ENCODE measurements around the gene MAGEA11. TPM values are rescaled to one million over a fixed set of nuclear protein-coding genes. Genes with fewer than 3 reads are reported as not detected.

MAGEA11 gene
- total and polyA plus RNA-seq, 9 of the 15 experiments (the other 6 are each of a cell fraction or from before 2014, with no cell fraction given) = 0.04 to 0.18 TPM; not detected in 7

DNA sequence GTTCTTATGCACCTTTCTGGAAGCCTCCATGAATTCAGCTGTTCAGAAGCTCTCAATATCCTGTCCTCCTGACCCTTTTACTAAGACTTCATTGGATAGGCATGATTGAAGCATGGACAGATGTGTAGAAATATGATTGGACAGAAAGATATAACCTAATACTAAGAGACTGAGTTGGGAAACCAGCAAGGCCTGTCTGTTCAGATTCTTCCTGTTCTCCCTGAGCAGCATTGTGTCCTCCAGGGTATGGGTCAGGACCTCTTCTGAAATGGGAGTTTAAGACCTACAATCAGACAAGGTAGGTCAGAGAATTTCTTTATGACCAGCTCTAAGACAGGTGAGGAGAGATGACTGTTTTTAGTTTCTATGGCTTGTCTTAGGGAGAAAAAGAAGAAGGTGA, 23.9 kb upstream of the MAGEA11 start (continued):
- TF ChIP-seq NR4A1 (CRISPR knock-in tag; IDR thresholded peaks at IDR 0.05) (no peak), NR4A1 (tag; IDR thresholded peaks at IDR 0.05) (no peak), BCOR (IDR thresholded peaks at IDR 0.05) (no peak), NR1H2 (CRISPR knock-in tag; IDR thresholded peaks at IDR 0.05) (no peak), SIX5 (IDR thresholded peaks at IDR 0.05; ENCODE audit: borderline replicate concordance in 1 of 2, insufficient read depth in 1 of 2, low read depth in 1 of 2, low read length in 2 of 2) (no peak), ZSCAN32 (CRISPR knock-in tag; IDR thresholded peaks at IDR 0.05) (no peak), PURB (CRISPR knock-in tag; IDR thresholded peaks at IDR 0.05; ENCODE audit: low read depth) (no peak)

DNA sequence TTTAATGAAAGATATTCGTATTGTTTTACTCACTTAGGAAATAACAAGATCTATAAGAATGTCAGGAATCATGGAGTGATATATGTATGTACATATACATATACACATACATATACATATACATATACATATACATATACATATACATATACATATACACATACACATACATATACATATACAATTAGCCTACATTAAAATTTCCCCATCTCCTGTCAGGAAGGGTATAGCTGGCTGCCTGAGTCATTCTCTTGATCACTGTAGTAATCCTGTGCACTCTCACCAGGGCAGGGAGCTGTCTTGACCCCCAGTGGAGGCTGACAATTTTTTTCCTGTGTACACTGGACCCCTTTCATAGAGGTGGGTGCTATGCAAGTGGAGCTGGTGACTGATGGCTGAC, 23.3 kb upstream of the MAGEA11 start:
- intact Hi-C loops (cut with micrococcal nuclease) = no loop called here
- Histone ChIP-seq H3K27me3 (ENCODE audit: control insufficient read depth in 2 of 2, insufficient read depth in 2 of 2, low read length in 2 of 2) (peaks cover 0 to 4% of the 10 kb centered on the region in 2 experiments; a peak in 1 of 5 replicates), H2AFZ (ENCODE audit: low read depth, low read length) (no peak overlapping the region), H3K4me3 (no peak overlapping the region), H3K9me3 (replicated peaks; ENCODE audit: control insufficient read depth, insufficient read depth, low read depth, low read length) (no peaks in the 10 kb centered on the region), H3K36me3 (ENCODE audit: control insufficient read depth, insufficient read depth, low read length) (no peaks in the 10 kb centered on the region), H4K20me1 (replicated peaks; ENCODE audit: control insufficient read depth, insufficient read depth, low read length) (no peaks in the 10 kb centered on the region), H3K9ac (ENCODE audit: insufficient read depth in 1 of 2, low read depth in 2 of 2, low read length in 2 of 2) (no peak overlapping the region), H3K79me2 (ENCODE audit: control insufficient read depth, insufficient read depth, low read length) (no peaks in the 10 kb centered on the region), H3K4me2 (ENCODE audit: insufficient read depth, low read length) (no peak overlapping the region), H3K4me1 (replicated peaks in 1 of 2; ENCODE audit: control insufficient read depth in 2 of 2, insufficient read depth in 2 of 2, low read length in 2 of 2) (no peaks in the 10 kb centered on the region), H3K27ac (ENCODE audit: extremely low read depth, low read depth, low read length) (no peak overlapping the region), H3K9me1 (ENCODE audit: control insufficient read depth, insufficient read depth, low read length) (no peaks in the 10 kb centered on the region)
- in situ Hi-C loops (cut with MboI) = no loop called here
- FAIRE-seq (no peak), ATAC-seq (no peak), DNase-seq (ENCODE audit: extremely low read depth in 1 of 4, low spot score in 3 of 4) (no peak)
- POLR2A ChIA-PET = no interaction called here
- WGBS (ENCODE audit: insufficient coverage, low coverage, missing lambda C conversion rate) = 0% methylated on average over 1 of the region's 1 CpG
- BruUV-seq (replicated peaks) = no TSS peak
- CTCF ChIA-PET (ENCODE audit: low intra/inter-chr PET ratio) = no interaction called here
- TF ChIP-seq BMI1 (IDR thresholded peaks at IDR 0.05; ENCODE audit: low read length) (no peak), SREBF1 (IDR thresholded peaks at IDR 0.05; ENCODE audit: borderline replicate concordance, low read depth, low read length) (no peak), KAT2B (IDR thresholded peaks at IDR 0.05; ENCODE audit: low read depth, low read length) (no peak), ZNF232 (CRISPR knock-in tag; IDR thresholded peaks at IDR 0.05) (no peak), ZKSCAN8 (CRISPR knock-in tag; IDR thresholded peaks at IDR 0.05) (no peak), ZNF785 (CRISPR knock-in tag; IDR thresholded peaks at IDR 0.05) (no peak), ZNF408 (CRISPR knock-in tag; IDR thresholded peaks at IDR 0.05; ENCODE audit: low read depth) (no peak), SRSF1 (IDR thresholded peaks at IDR 0.05; ENCODE audit: low read depth, low read length) (no peak), KLF1 (tag; IDR thresholded peaks at IDR 0.05) (no peak), HNRNPH1 (optimal IDR thresholded peaks at IDR 0.05; ENCODE audit: low read depth, low read length) (no peak), OTX1 (CRISPR knock-in tag; IDR thresholded peaks at IDR 0.05) (no peak), PRPF4 (IDR thresholded peaks at IDR 0.05; ENCODE audit: insufficient read depth, low read depth, low read length, poor library complexity, severe bottlenecking) (no peak), ZNF263 (CRISPR knock-in tag; IDR thresholded peaks at IDR 0.05; ENCODE audit: borderline replicate concordance) (no peak), EWSR1 (IDR thresholded peaks at IDR 0.05; ENCODE audit: borderline replicate concordance, low read depth, partially characterized antibody) (no peak)
- TF ChIP-seq, protein P1, sequence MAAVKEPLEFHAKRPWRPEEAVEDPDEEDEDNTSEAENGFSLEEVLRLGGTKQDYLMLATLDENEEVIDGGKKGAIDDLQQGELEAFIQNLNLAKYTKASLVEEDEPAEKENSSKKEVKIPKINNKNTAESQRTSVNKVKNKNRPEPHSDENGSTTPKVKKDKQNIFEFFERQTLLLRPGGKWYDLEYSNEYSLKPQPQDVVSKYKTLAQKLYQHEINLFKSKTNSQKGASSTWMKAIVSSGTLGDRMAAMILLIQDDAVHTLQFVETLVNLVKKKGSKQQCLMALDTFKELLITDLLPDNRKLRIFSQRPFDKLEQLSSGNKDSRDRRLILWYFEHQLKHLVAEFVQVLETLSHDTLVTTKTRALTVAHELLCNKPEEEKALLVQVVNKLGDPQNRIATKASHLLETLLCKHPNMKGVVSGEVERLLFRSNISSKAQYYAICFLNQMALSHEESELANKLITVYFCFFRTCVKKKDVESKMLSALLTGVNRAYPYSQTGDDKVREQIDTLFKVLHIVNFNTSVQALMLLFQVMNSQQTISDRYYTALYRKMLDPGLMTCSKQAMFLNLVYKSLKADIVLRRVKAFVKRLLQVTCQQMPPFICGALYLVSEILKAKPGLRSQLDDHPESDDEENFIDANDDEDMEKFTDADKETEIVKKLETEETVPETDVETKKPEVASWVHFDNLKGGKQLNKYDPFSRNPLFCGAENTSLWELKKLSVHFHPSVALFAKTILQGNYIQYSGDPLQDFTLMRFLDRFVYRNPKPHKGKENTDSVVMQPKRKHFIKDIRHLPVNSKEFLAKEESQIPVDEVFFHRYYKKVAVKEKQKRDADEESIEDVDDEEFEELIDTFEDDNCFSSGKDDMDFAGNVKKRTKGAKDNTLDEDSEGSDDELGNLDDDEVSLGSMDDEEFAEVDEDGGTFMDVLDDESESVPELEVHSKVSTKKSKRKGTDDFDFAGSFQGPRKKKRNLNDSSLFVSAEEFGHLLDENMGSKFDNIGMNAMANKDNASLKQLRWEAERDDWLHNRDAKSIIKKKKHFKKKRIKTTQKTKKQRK (IDR thresholded peaks at IDR 0.05; ENCODE audit: borderline replicate concordance, low read depth, low read length) = no peak

All from K562 (cell line).